Breast epithelium (tissue), 3 donors: ENCODE results near the gene RBBP6.

Source experiments
- CTCF ChIP-seq, 3 donors: fragments of 450-650 bp; IDR thresholded peaks; one replicate each; pipeline ENCODE4 v1.5.1; 2016 to 2017; ENCODE audit warnings: antibody characterized with exemption in 3 of 3, mild to moderate bottlenecking in 3 of 3, moderate library complexity in 3 of 3
- POLR2A ChIP-seq: fragments of 450-650 bp; IDR thresholded peaks from one replicate; pipeline ENCODE4 v1.6.1; 2016; ENCODE audit warnings: antibody characterized with exemption, mild to moderate bottlenecking, moderate library complexity
- POLR2AphosphoS5 ChIP-seq, 3 donors: sonication (generic); formaldehyde crosslinking; IDR thresholded peaks; one replicate each; pipeline ENCODE4 v1.6.1; 2017; ENCODE audit warnings: antibody characterized with exemption in 3 of 3

DNA sequence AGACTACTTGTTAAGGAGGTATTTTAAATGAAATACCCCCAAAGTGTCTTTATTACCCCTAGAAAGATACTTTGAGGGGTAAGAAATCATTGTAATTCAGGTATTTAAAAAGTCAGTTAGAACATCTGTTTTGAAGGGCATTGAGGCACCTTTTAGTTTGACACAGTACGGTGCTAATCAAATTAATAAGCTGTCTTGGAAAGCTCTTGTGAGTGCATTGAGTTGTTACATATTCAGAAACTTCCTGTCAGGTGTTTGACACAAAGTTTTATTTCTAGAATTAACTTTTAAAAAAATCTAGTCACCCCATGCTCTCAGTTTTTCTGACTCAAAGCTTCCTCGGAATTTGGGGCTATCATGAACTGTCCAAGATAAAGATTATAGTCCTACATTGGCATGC lies 4.6 kb downstream of the RBBP6 start:
- no peak for TF ChIP-seq CTCF (IDR thresholded peaks at IDR 0.05)
- TF ChIP-seq POLR2AphosphoS5 (IDR thresholded peaks at IDR 0.05) = no peak
- no peak for TF ChIP-seq POLR2A
